SU-DHL-6 (cell line): Measurements from ENCODE around the gene NCMAP.

Source experiments
- H2AFZ ChIP-seq: fragments of 200-600 bp; sonication (generic); 2 replicates; pipeline ENCODE4 v1.6.1; 2014; ENCODE audit warnings: low read depth, mild to moderate bottlenecking, moderate library complexity, mixed read lengths, antibody characterized with exemption, low read length; ENCODE audit not compliant: severe bottlenecking
- H3F3A ChIP-seq: fragments of 200-600 bp; shearing (Covaris generic); 2 replicates; pipeline ENCODE4 v1.6.0; 2016; ENCODE audit warnings: antibody characterized with exemption, mild to moderate bottlenecking; ENCODE audit not compliant: insufficient read depth
- H3K27ac ChIP-seq: fragments of 200-600 bp; sonication (generic); 2 replicates; pipeline ENCODE4 v1.5.1; 2016; ENCODE audit warnings: low read depth, mild to moderate bottlenecking, low read length, moderate library complexity, mixed read lengths
- H3K27me3 ChIP-seq: fragments of 200-600 bp; sonication (generic), shearing (Covaris generic); 2 replicates; pipeline ENCODE4 v1.6.0; 2014; ENCODE audit warnings: mild to moderate bottlenecking, low read length
- H3K36me3 ChIP-seq: fragments of 200-600 bp; sonication (generic); 2 replicates; pipeline ENCODE4 v1.6.1; 2014; ENCODE audit warnings: mild to moderate bottlenecking, low read length, mixed read lengths
- H3K4me2 ChIP-seq: fragments of 300-600, 200-600 bp; shearing (Covaris generic), sonication (generic); 2 replicates; pipeline ENCODE4 v1.6.0; 2014; ENCODE audit warnings: low read length, low read depth, mild to moderate bottlenecking; ENCODE audit not compliant: poor library complexity, severe bottlenecking
- H3K4me3 ChIP-seq: fragments of 200-600 bp; sonication (generic); 2 replicates; pipeline ENCODE4 v1.5.1; 2014; ENCODE audit warnings: antibody characterized with exemption, low read length, mild to moderate bottlenecking, mixed read lengths; ENCODE audit not compliant: insufficient read depth, poor library complexity, severe bottlenecking
- H3K79me2 ChIP-seq: fragments of 200-600 bp; sonication (generic); 2 replicates; pipeline ENCODE4 v1.6.1; 2014; ENCODE audit warnings: mild to moderate bottlenecking, low read length, moderate library complexity; ENCODE audit not compliant: insufficient read depth
- H3K9ac ChIP-seq: fragments of 200-600 bp; sonication (generic); 2 replicates; pipeline ENCODE4 v1.7.0; 2014; ENCODE audit warnings: mild to moderate bottlenecking, low read length
- H3K9me2 ChIP-seq: fragments of 200-600 bp; sonication (generic); replicated peaks from 2 replicates; pipeline ENCODE4 v1.6.1; 2014; ENCODE audit warnings: low read length; ENCODE audit not compliant: insufficient read depth
- H3K9me3 ChIP-seq: fragments of 200-600 bp; sonication (generic); 2 replicates; pipeline ENCODE4 v1.6.1; 2014; ENCODE audit warnings: low read length, mixed read lengths; ENCODE audit not compliant: insufficient read depth
- H4K20me1 ChIP-seq: fragments of 200-600 bp; sonication (generic); 2 replicates; pipeline ENCODE4 v1.6.1; 2014; ENCODE audit warnings: low read depth, mild to moderate bottlenecking, antibody characterized with exemption, low read length, moderate library complexity, mixed read lengths
- CTCF ChIP-seq: fragments of 200-600 bp; sonication (generic); IDR thresholded peaks from one replicate; pipeline ENCODE4 v1.5.1; 2017; ENCODE audit warnings: antibody characterized with exemption, mild to moderate bottlenecking, low read length, moderate library complexity; ENCODE audit not compliant: insufficient read depth, poor library complexity, severe bottlenecking
- EZH2phosphoT487 ChIP-seq: fragments of 200-600 bp; sonication (generic), shearing (Covaris generic); conservative IDR thresholded peaks from 2 replicates; pipeline ENCODE4 v1.6.1; 2018; ENCODE audit warnings: mild to moderate bottlenecking, antibody characterized with exemption, low read length, moderate library complexity, mixed read lengths

The NCMAP gene

GRCh38 chr1:24557220-24557619, 1.3 kb downstream of the NCMAP start:
- no peak overlapping the region for H2AFZ ChIP-seq

DNA sequence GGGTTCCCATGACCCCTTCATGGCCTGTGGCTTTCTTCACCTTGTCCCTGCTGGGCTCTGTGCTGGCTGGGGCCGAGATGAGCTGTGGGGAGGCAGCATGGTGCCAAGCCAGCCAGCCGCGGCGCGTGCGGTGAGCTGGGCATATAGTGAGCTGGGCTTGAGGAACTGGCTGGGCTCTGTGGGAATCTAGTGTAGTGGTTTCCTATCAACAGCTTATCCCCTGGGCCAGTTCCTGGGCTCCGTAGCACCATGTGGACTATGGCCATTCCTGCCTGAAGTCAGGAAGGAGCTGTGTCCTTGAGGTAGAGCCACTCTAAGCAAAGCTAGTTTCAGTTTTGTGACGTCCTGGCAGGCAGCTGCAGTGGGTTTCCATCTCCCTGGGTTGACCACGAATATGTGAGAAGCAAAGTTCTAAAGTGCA, 1.8 kb downstream of the NCMAP start:
- no peak overlapping the region for H3K4me2 ChIP-seq
- no peak overlapping the region for H3K9ac ChIP-seq

More at GRCh38 chr1:24557220-24557619, 1.3 kb downstream of the NCMAP start:
- H3K9me2 ChIP-seq = no peaks in the 10 kb centered on the region
- H3K36me3 ChIP-seq = no peaks in the 10 kb centered on the region
- H3K79me2 ChIP-seq = no peaks in the 10 kb centered on the region
- no peak overlapping the region for H3K4me3 ChIP-seq
- H4K20me1 ChIP-seq = no peaks in the 10 kb centered on the region
- H3K27ac ChIP-seq = no peak overlapping the region
- no peaks in the 10 kb centered on the region for H3K9me3 ChIP-seq
- H3K4me2 ChIP-seq = no peak overlapping the region
- H3F3A ChIP-seq = no peaks in the 10 kb centered on the region
- TF ChIP-seq CTCF = no peak
- no peak for TF ChIP-seq EZH2phosphoT487
- no peak overlapping the region for H3K9ac ChIP-seq
- no peaks in the 10 kb centered on the region for H3K27me3 ChIP-seq

GRCh38 chr1:24558455-24558854, 2.6 kb downstream of the NCMAP start:
- no peak overlapping the region for H3K4me3 ChIP-seq
- H3K79me2 ChIP-seq = no peaks in the 10 kb centered on the region
- H3K9me3 ChIP-seq = no peaks in the 10 kb centered on the region
- no peak overlapping the region for H3K27ac ChIP-seq
- H3K27me3 ChIP-seq = no peaks in the 10 kb centered on the region
- H4K20me1 ChIP-seq = no peaks in the 10 kb centered on the region
- H3K9me2 ChIP-seq = no peaks in the 10 kb centered on the region
- H3K36me3 ChIP-seq = no peaks in the 10 kb centered on the region
- H2AFZ ChIP-seq = no peak overlapping the region
- H3K4me2 ChIP-seq = no peak overlapping the region
- TF ChIP-seq EZH2phosphoT487 (no peak), CTCF (no peak)
- H3K9ac ChIP-seq = no peak overlapping the region
- H3F3A ChIP-seq = no peaks in the 10 kb centered on the region

More for the DNA sequence above, 1.8 kb downstream of the NCMAP start:
- TF ChIP-seq EZH2phosphoT487 = no peak
- no peak for TF ChIP-seq CTCF
- no peaks in the 10 kb centered on the region for H3F3A ChIP-seq
- H3K27ac ChIP-seq = no peak overlapping the region
- H3K9me3 ChIP-seq = no peaks in the 10 kb centered on the region
- no peaks in the 10 kb centered on the region for H4K20me1 ChIP-seq
- no peaks in the 10 kb centered on the region for H3K36me3 ChIP-seq
- no peaks in the 10 kb centered on the region for H3K9me2 ChIP-seq
- H3K4me3 ChIP-seq = no peak overlapping the region
- H3K27me3 ChIP-seq = no peaks in the 10 kb centered on the region
- H3K79me2 ChIP-seq = no peaks in the 10 kb centered on the region
- no peak overlapping the region for H2AFZ ChIP-seq
